Glutamatergic neuron (in vitro differentiated cells): ENCODE results near the gene PSMD3. TPM values are rescaled to one million over a fixed set of nuclear protein-coding genes. Genes with fewer than 3 reads are reported as not detected.

Experiments used
- DNase-seq: peaks from one replicate; pipeline ENCODE4 v3.0.0; 2022
- H3K27ac Mint-ChIP-seq: one replicate; pipeline ENCODE4 v1.8.0; 2020; ENCODE audit warnings: mild to moderate bottlenecking, mixed read lengths, inconsistent platforms; ENCODE audit not compliant: unreplicated experiment
- H3K27me3 Mint-ChIP-seq: one replicate; pipeline ENCODE4 v1.8.0; 2020; ENCODE audit warnings: mild to moderate bottlenecking, moderate library complexity, mixed read lengths, inconsistent platforms; ENCODE audit not compliant: unreplicated experiment
- H3K36me3 Mint-ChIP-seq: one replicate; pipeline ENCODE4 v1.8.0; 2020; ENCODE audit warnings: mild to moderate bottlenecking, mixed read lengths, inconsistent platforms; ENCODE audit not compliant: unreplicated experiment
- H3K4me1 Mint-ChIP-seq: one replicate; pipeline ENCODE4 v1.8.0; 2020; ENCODE audit warnings: mild to moderate bottlenecking, low read depth, mixed read lengths, inconsistent platforms; ENCODE audit not compliant: unreplicated experiment
- H3K4me3 Mint-ChIP-seq: one replicate; pipeline ENCODE4 v1.8.0; 2020; ENCODE audit warnings: mild to moderate bottlenecking, mixed read lengths, inconsistent platforms; ENCODE audit not compliant: unreplicated experiment
- H3K9me3 Mint-ChIP-seq: one replicate; pipeline ENCODE4 v1.8.0; 2020; ENCODE audit warnings: mild to moderate bottlenecking, moderate library complexity, mixed read lengths, inconsistent platforms; ENCODE audit not compliant: unreplicated experiment
- total RNA-seq: library from RNA; stranded (reverse); fragmentation: NEBNext Ultra II Directional; extraction: Animal tissue kit (Norgen Biotek cat#: 25700); gene quantifications from one replicate; pipeline ENCODE4 v1.2.1, GENCODE V29; 2021; ENCODE audit not compliant: unreplicated experiment
- TF ChIP-seq, protein P1 (sequence below): fragments of 200-600 bp; sonication (generic); IDR thresholded peaks from one replicate; pipeline ENCODE4 v1.5.0; 2021; ENCODE audit not compliant: partially characterized antibody, unreplicated experiment

Gene PSMD3
- total RNA-seq, 1 donor from 2014 or later = 113 TPM

DNA sequence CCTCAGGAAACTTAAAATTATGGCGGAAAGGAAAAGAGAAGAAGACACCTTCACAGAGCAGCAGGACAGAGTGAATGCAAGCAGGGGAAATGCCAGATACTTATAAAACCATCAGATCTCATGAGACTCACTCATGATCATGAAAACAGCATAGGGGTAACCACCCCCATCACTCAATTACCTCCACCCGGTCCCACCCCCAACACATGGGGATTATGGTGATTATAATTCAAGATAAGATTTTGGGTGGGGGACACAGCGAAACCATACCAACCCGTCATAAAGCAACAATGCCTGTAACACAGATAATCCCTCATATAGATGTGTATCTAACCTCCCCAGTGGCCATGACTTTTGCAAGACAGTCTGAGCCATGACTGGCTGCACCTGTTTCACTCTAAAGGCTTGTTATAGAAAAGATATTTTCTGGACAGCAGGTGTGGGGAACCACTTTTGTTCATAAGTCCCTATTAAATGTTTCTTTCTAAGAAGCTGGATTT, 24.8 kb upstream of the PSMD3 start:
- Mint-ChIP-seq H3K36me3 (no peaks in the 10 kb centered on the region), H3K4me3 (no peak overlapping the region), H3K27ac (no peak overlapping the region), H3K27me3 (peaks cover 4% of the 10 kb centered on the region), H3K4me1 (peaks cover 2% of the 10 kb centered on the region), H3K9me3 (peaks cover 12% of the 10 kb centered on the region)
- DNase-seq = no peak
- TF ChIP-seq, protein P1, sequence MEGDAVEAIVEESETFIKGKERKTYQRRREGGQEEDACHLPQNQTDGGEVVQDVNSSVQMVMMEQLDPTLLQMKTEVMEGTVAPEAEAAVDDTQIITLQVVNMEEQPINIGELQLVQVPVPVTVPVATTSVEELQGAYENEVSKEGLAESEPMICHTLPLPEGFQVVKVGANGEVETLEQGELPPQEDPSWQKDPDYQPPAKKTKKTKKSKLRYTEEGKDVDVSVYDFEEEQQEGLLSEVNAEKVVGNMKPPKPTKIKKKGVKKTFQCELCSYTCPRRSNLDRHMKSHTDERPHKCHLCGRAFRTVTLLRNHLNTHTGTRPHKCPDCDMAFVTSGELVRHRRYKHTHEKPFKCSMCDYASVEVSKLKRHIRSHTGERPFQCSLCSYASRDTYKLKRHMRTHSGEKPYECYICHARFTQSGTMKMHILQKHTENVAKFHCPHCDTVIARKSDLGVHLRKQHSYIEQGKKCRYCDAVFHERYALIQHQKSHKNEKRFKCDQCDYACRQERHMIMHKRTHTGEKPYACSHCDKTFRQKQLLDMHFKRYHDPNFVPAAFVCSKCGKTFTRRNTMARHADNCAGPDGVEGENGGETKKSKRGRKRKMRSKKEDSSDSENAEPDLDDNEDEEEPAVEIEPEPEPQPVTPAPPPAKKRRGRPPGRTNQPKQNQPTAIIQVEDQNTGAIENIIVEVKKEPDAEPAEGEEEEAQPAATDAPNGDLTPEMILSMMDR = no peak

DNA sequence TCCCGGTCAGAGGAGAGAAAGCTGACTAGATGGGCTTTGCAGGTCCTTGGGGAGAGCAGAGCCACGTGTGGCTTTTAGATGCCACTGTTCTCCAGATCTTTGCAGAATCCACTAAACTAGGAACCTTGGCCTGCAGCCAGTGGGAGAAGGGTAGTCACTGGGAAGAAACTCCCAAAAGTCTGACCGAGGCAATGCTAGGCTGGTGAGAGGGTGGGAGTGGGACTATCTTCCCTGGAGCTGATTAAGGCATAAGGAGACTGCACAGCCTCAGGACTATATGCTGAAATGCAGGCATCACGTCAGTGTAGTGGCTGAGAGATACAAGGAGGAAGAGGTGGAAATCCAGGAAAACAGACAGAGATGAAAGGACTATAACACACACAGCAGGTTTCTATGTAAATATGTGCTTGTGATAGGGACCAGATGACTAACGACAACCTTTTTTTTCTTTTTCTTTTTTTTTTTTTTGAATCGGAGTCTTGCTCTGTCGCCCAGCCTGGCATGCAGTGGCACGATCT, 20.0 kb upstream of the PSMD3 start:
- peaks cover 2% of the 10 kb centered on the region for H3K27me3 Mint-ChIP-seq
- peaks cover 10% of the 10 kb centered on the region for H3K9me3 Mint-ChIP-seq
- H3K27ac Mint-ChIP-seq = no peak overlapping the region
- H3K36me3 Mint-ChIP-seq = no peaks in the 10 kb centered on the region
- TF ChIP-seq, protein P1 = no peak
- peaks cover 2% of the 10 kb centered on the region for H3K4me1 Mint-ChIP-seq
- no peak overlapping the region for H3K4me3 Mint-ChIP-seq
- DNase-seq = no peak

DNA sequence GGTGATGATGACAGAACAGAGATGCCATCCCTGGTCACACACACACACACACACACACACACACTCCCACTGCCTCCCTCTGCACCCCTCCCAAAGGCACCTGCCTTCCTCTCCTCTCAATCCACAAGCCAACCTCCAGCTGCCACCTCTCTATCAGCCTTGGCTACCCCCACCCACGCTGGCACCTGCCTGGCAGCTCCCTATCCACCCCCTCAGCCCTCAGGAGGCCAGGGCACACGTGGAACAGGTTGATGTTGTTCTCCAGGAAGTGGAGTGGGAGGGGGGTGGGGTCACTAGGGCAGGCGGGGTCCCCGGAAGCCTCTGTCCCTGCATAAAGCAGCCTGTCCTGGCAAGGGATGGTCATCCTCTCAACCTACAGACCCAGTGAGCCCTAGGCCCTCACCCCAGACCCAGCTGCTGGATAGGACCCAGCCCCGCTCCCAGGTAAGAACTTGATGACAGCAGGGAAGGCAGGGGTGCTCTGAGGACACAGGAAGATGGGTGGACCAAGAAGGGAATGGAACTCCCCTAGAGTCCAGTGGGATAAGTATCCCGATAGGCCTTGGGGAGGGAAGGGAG, 17.9 kb upstream of the PSMD3 start, which contains the start of gene GSDMA:
GSDMA (plus strand) TSS at position 363 of the 579 bp plus-strand sequence. CDS start 2,684 bp downstream, outside the sequence.
- H3K27ac Mint-ChIP-seq = no peak within 1 kb of the TSS
- H3K9me3 Mint-ChIP-seq = peaks cover 10% of the 10 kb centered on the region
- no peaks in the 10 kb centered on the region for H3K36me3 Mint-ChIP-seq
- H3K4me3 Mint-ChIP-seq = no peak within 1 kb of the TSS
- H3K4me1 Mint-ChIP-seq = peaks cover 2% of the 10 kb centered on the region
- DNase-seq = no peak
- H3K27me3 Mint-ChIP-seq = peaks cover 2% of the 10 kb centered on the region
- TF ChIP-seq, protein P1 = no peak

DNA sequence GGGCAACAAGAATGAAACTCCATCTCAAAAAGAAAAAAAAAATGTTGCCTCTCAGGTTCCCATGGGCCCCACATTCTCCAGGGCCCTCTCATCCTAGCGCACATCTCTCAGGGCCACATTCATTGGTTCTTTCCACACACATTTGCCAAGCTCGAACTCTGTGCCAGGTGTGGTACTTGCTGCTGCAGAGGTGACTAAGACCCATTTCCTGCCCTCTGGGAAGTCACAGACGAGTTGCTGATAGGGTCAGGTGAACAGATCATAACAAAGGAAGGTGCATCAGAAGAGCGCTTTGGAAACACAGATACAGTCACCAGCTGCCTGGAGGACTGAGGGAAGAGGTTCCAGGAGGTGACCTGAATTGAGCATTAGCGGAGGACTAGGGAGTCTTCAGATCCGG, 16.8 kb upstream of the PSMD3 start:
- Mint-ChIP-seq H3K9me3 (peaks cover 6% of the 10 kb centered on the region), H3K4me3 (no peak overlapping the region), H3K4me1 (peaks cover 2% of the 10 kb centered on the region), H3K36me3 (no peaks in the 10 kb centered on the region), H3K27me3 (peaks cover 2% of the 10 kb centered on the region), H3K27ac (no peak overlapping the region)
- DNase-seq = no peak
- TF ChIP-seq, protein P1 = no peak

DNA sequence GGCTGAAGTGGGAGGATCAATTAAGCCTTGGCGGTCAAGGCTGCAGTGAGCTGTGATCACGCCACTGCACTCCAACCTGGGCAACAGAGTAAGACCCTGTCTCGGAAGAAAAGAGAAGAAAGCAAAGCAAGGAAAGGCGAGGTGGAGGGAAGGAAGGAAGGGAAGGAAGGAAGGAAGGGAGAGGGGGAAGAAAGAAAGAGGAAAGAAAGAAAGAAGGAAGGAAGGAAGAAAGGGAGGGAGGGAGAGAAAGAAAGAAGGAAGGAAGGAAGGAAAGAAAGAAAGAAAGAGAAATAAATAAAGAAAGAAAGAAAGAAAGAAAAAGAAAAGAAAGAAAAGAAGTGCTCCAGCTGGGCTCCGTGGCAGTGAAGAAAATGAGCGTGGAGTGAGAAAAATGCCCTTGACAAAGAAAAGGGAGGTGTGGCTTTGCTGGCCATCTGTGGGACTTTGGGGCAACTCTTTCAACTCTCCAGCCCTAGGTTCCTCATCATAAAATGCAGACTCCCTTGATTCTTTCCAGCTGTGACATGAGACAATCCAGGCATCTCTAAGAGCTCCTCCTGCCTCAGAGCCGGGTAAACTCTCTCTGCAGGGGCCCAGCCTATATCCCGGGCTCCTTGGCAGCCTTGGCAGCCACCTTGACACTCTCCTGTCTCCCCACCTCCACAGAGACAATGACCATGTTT, 15.4 kb upstream of the PSMD3 start:
- H3K4me3 Mint-ChIP-seq = no peak overlapping the region
- DNase-seq = no peak
- H3K27me3 Mint-ChIP-seq = peaks cover 10% of the 10 kb centered on the region
- H3K9me3 Mint-ChIP-seq = peaks cover 3% of the 10 kb centered on the region
- no peak overlapping the region for H3K27ac Mint-ChIP-seq
- H3K36me3 Mint-ChIP-seq = no peaks in the 10 kb centered on the region
- H3K4me1 Mint-ChIP-seq = peaks cover 2% of the 10 kb centered on the region
- TF ChIP-seq, protein P1 = no peak
